T-cell (primary cell): Measurements from ENCODE around the gene TIMP2. TPM values are rescaled to one million over a fixed set of nuclear protein-coding genes. Genes with fewer than 3 reads are reported as not detected.
A peak's percentile ranks its signal among the peaks of the same experiment; 100 is the strongest.

Source experiments
- ATAC-seq, 4 experiments: fragments of 200-7000 bp in 3 of 4; fragments of 150-1000 bp in 1 of 4; cut with Tn5 transposase; replicated peaks in 1 of 4; 1 replicate in 3 of 4; 2 replicates in 1 of 4; pipeline ENCODE4 v1.10.0; 2021; ENCODE audit warnings: moderate library complexity in 3 of 4, mild to moderate bottlenecking in 2 of 4, moderate number of reproducible peaks in 1 of 4
- CTCF ChIA-PET, 2 donors: fragments of 300-600 bp; sonication (Branson Sonifier 250); formaldehyde crosslinking; loops; one replicate each; lab custom pipeline; 2022; ENCODE audit warnings: antibody characterized with exemption in 2 of 2; lab: Charles Lee
- POLR2A ChIA-PET, 2 donors: fragments of 300-600 bp; sonication (Branson Sonifier 250); formaldehyde crosslinking; loops; one replicate each; lab custom pipeline; 2022; ENCODE audit warnings: antibody characterized with exemption in 2 of 2; lab: Charles Lee
- DNase-seq, 35 experiments: peaks; one replicate each; pipeline versions ENCODE4 v3.0.0 to v3.0.0-alpha.2; 2013 to 2023
- H3K27ac ChIP-seq: one replicate; pipeline ENCODE4 v1.5.1; 2013; ENCODE audit warnings: low read length
- H3K27me3 ChIP-seq, 2 experiments: replicated peaks in 1 of 2; 1 replicate in 1 of 2; 2 replicates in 1 of 2; pipeline versions ENCODE4 v1.6.1 to v1.7.0; 2013; ENCODE audit warnings: low read length in 1 of 2, mixed read lengths in 1 of 2; ENCODE audit not compliant: control insufficient read depth in 2 of 2, insufficient read depth in 2 of 2; ENCODE audit errors: extremely low read depth in 1 of 2
- H3K36me3 ChIP-seq, 2 donors: 1 replicate in 1 of 2; 2 replicates in 1 of 2; pipeline versions ENCODE4 v1.6.1 to v1.7.0; 2013; ENCODE audit warnings: low read length in 1 of 2; ENCODE audit not compliant: control insufficient read depth in 2 of 2, insufficient read depth in 1 of 2; ENCODE audit errors: extremely low read depth in 1 of 2
- H3K4me1 ChIP-seq, 2 experiments: 1 replicate in 1 of 2; 2 replicates in 1 of 2; pipeline versions ENCODE4 v1.6.1 to v1.7.0; 2013; ENCODE audit warnings: low read length in 2 of 2, mixed read lengths in 1 of 2; ENCODE audit not compliant: insufficient read depth in 2 of 2, control insufficient read depth in 1 of 2; ENCODE audit errors: extremely low read depth in 1 of 2
- H3K4me3 ChIP-seq, 2 donors: 1 replicate in 1 of 2; 2 replicates in 1 of 2; pipeline versions ENCODE4 v1.5.1 to v1.7.0; 2013; ENCODE audit warnings: mild to moderate bottlenecking in 2 of 2, low read length in 1 of 2, moderate library complexity in 1 of 2; ENCODE audit not compliant: control insufficient read depth in 1 of 2; ENCODE audit errors: extremely low read depth in 1 of 2
- H3K9me3 ChIP-seq: 2 replicates; pipeline ENCODE4 v1.7.0; 2013
- H3K27ac Mint-ChIP-seq, 2 donors: one replicate each; pipeline ENCODE4 v1.8.0; 2020 to 2021; ENCODE audit warnings: mild to moderate bottlenecking in 2 of 2, mixed read lengths in 2 of 2
- H3K27me3 Mint-ChIP-seq, 2 donors: one replicate each; pipeline ENCODE4 v1.8.0; 2021 to 2022; ENCODE audit warnings: mixed read lengths in 2 of 2
- H3K36me3 Mint-ChIP-seq: one replicate; pipeline ENCODE4 v1.8.0; 2021; ENCODE audit warnings: mixed read lengths
- H3K4me1 Mint-ChIP-seq, 3 donors: one replicate each; pipeline ENCODE4 v1.8.0; 2020 to 2022; ENCODE audit warnings: mixed read lengths in 3 of 3, mild to moderate bottlenecking in 1 of 3
- H3K4me3 Mint-ChIP-seq, 3 donors: one replicate each; pipeline ENCODE4 v1.8.0; 2020 to 2022; ENCODE audit warnings: mild to moderate bottlenecking in 3 of 3, mixed read lengths in 3 of 3, moderate library complexity in 3 of 3
- H3K9me3 Mint-ChIP-seq, 3 donors: one replicate each; pipeline ENCODE4 v1.8.0; 2020 to 2022; ENCODE audit warnings: mixed read lengths in 3 of 3
- WGBS: methylation state at CpG from one replicate; pipeline ENCODE4 v1.1.5; 2013; ENCODE audit warnings: missing lambda C conversion rate; ENCODE audit not compliant: insufficient coverage; 5-methylcytosine and 5-hydroxymethylcytosine counted together
- total RNA-seq, 35 experiments: library from RNA in 6 of 35; stranded (reverse) in 6 of 35; fragments of 120-200 nt in 1 of 35; gene quantifications; one replicate each; pipeline versions ENCODE4 v1.2.1 to v1.2.4 and lab custom pipeline; 2013 to 2026

Gene TIMP2
- total RNA-seq, 5 donors from 2014 or later (not counting 1 experiment from before 2014, with no cell fraction given): 5.1 to 6.7 (median 6.5) TPM

DNA sequence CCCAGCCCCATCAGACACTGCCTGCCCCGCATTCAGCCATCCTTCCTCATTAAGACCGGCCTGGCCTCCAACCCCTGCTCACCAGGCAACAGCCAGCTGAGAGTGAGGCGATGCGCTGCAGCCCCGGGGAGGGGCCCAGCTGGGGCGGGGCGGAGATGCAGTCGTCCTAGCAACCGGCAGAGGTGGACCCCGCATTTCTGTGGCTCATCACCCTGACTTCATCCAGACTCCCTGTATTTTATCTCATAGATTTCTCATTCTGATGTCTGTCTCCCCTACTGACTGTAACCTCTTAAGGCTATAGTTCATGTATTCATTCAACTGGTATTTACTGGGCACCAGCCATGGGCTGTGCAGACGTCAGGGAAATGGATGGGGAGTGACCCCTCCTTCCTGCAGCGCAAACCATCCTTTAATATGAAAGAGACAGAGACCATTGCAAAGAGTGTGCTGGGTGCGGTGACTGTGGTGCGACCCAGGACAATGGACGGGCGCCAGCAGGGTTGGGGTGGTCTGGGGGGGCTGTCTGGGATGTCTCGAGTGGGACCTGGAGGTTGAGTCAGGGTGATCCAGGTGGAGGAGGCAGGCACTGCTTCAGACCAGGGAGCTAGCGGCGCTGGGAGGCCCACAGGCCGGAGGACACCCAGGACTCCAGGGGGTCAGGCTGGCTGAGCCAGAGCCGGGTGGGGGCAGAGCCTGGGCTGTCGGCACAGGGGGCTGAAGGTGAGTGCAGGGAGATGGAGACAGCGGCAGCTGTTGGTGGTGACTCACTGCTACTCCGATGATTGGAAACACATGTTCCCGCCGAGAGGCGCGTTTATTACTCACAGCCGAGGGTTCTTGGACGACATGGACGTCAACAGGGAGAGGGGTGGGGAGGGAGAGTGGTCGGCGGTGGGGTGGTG lies 10.5 kb upstream of the TIMP2 start:
- no peaks in the 10 kb centered on the region for H3K9me3 ChIP-seq
- H3K9me3 Mint-ChIP-seq: no peaks in the 10 kb centered on the region
- peaks cover 0 to 12% of the 10 kb centered on the region in 2 experiments for H3K4me1 ChIP-seq
- WGBS: 94% methylated on average over 20 of the region's 33 CpGs
- H3K36me3 Mint-ChIP-seq: no peaks in the 10 kb centered on the region
- DNase-seq (no peak), ATAC-seq (no peak)
- no peak overlapping the region for H3K4me3 Mint-ChIP-seq
- peaks cover 0 to 26% of the 10 kb centered on the region in 2 experiments for H3K27me3 ChIP-seq
- H3K36me3 ChIP-seq: no peaks in the 10 kb centered on the region
- POLR2A ChIA-PET: interaction anchor here in 1 of 2 donors (0.5 kb wide), 1 partner anchor 1299 kb away, joined by 7 read pairs; no protein-coding TSS in a partner anchor
- H3K4me1 Mint-ChIP-seq: peaks cover 0 to 14% (median 10%) of the 10 kb centered on the region in 3 donors
- CTCF ChIA-PET: no interaction called here
- peaks cover 0 to 4% of the 10 kb centered on the region in 2 donors for H3K27me3 Mint-ChIP-seq
- H3K27ac Mint-ChIP-seq: no peak overlapping the region
- H3K27ac ChIP-seq: no peak overlapping the region
- no peak overlapping the region for H3K4me3 ChIP-seq

DNA sequence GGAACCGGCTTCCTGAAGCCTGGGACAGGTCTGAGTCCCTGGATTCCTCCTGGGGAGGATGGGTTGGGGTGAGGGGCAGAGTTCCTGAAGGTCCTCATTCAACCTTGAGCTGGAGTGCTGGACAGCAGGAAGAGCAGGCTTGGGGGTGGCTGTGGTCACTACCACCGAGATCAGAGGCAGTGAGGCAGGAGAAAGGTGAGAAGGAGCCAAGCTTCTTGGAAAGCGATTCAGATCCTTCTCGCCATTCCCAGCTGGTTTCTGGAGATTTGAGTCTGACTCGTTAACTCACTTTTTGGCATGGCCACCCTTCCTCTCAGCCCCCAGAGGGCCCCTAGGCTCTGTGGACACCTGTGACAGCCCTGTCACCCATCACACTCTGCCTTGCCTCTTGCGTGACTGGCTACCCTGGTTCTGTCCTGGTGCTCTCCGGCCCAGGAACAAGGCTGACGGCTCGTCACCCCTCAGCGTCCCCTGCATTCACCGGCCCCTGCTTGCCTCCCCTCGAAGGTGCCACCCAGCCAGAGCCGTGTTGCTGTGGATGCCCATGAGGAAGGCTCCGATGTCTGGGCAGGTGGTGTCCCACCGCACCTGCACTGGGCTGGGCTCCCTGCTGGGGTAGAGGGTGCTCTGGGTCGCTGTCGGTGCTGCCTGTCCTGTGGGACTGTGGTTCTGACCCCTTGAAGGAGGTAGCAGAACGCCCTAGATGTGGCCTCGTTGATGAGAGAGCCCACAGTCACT lies 9.7 kb upstream of the TIMP2 start:
- ChIA-PET CTCF (no interaction called here), POLR2A (interaction anchor here in 1 of 2 donors (0.5 kb wide), 1 partner anchor 1300 kb away, joined by 7 read pairs; no protein-coding TSS in a partner anchor)
- H3K27me3 ChIP-seq: peaks cover 0 to 26% of the 10 kb centered on the region in 2 experiments
- 85% methylated on average over 15 of the region's 19 CpGs for WGBS
- no peaks in the 10 kb centered on the region for H3K9me3 Mint-ChIP-seq
- ATAC-seq (no peak), DNase-seq (no peak)
- no peak overlapping the region for H3K27ac Mint-ChIP-seq
- H3K27ac ChIP-seq: no peak overlapping the region
- peaks cover 0 to 12% of the 10 kb centered on the region in 2 experiments for H3K4me1 ChIP-seq
- H3K36me3 Mint-ChIP-seq: no peaks in the 10 kb centered on the region
- no peak overlapping the region for H3K4me3 Mint-ChIP-seq
- H3K9me3 ChIP-seq: no peaks in the 10 kb centered on the region
- no peak overlapping the region for H3K4me3 ChIP-seq
- peaks cover 0 to 14% (median 10%) of the 10 kb centered on the region in 3 donors for H3K4me1 Mint-ChIP-seq
- H3K36me3 ChIP-seq: no peaks in the 10 kb centered on the region
- peaks cover 0 to 4% of the 10 kb centered on the region in 2 donors for H3K27me3 Mint-ChIP-seq

DNA sequence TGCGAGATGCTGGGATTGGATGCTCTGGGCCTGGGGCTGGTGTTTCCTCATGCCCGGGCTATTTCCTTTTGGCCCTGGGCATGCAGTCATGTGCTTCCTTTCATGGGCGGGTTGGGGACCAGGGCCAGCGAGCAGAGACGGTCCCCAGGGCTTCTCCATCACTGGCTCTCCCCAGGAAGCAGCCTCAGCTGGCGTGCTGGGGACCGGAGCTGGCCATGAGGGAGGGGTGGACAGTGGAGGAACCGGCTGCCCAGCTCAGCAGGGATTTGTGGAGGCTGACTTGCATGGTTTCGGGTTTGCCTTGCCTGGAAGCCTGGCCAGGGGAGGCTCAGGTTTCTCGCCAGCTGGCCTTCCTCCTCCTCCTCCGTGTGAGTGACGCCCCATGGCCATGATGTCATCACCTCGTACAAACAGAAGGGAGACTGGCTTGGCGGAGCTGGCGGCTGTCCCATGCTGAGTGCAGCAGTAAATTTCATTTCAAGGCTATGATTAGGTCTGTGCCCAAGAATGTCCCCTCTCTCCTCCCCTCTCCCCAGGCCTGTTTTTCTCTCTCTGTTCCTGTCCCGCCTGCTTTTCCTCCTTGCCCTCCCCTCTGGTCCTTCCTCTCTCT lies 8.9 kb upstream of the TIMP2 start:
- no peak overlapping the region for H3K27ac ChIP-seq
- POLR2A ChIA-PET: no interaction called here
- WGBS: 77% methylated on average over 11 of the region's 16 CpGs
- H3K9me3 Mint-ChIP-seq: no peaks in the 10 kb centered on the region
- H3K4me3 ChIP-seq: no peak overlapping the region
- DNase-seq: no peak
- no peak for ATAC-seq
- CTCF ChIA-PET: no interaction called here
- H3K9me3 ChIP-seq: no peaks in the 10 kb centered on the region
- no peak overlapping the region for H3K4me3 Mint-ChIP-seq
- peaks cover under 1 to 4% of the 10 kb centered on the region in 2 donors for H3K27me3 Mint-ChIP-seq
- no peaks in the 10 kb centered on the region for H3K36me3 ChIP-seq
- peaks cover 0 to 14% (median 10%) of the 10 kb centered on the region in 3 donors for H3K4me1 Mint-ChIP-seq
- H3K4me1 ChIP-seq: peaks cover 0 to 12% of the 10 kb centered on the region in 2 experiments
- H3K36me3 Mint-ChIP-seq: no peaks in the 10 kb centered on the region
- H3K27ac Mint-ChIP-seq: no peak overlapping the region
- H3K27me3 ChIP-seq: peaks cover 0 to 22% of the 10 kb centered on the region in 2 experiments

DNA sequence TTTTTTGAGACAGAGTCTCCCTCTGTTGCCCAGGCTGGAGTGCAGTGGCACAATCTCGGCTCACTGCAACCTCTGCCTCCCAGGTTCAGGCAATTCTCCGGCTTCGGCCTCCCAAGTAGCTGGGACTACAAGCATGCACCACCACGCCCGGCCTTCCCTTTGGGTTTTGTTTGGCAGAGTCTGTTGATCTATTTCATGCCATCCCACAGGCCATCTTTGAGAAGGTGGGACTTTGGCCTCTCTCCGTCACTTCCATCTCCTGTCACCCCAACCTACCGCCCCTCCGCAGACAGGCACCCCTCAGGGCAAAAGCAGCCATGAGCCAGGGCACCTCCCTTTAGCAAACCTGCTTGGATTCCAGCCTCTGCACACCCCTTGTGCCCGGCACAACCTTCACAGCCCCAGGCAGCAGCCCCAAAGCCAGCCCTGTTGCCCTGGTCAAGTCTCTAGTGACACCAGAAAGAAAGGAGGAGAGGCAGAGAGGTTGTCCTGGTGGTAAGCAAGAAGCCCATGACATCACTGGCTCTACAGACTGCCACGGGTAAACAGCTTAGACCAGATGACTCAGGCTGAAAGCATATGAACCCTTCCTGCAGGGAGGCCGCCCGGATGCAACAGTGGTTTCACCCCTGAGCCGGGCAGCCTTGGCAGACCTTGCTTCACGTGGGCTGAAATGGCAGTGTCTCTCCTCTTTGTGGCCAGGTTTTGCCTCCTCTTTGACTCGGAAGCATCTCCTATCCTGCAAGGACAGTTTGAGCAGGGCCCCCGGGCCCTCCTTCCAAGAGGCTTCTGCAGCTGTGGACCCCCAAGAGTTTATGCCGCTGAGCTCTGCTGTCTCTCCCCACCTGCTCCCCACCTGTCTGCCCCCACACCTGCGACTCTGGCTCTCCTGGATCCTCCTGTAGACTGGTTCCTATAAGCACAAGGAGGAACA lies 8.1 kb upstream of the TIMP2 start:
- Mint-ChIP-seq H3K9me3 (no peaks in the 10 kb centered on the region), H3K27me3 (peaks cover 4% of the 10 kb centered on the region in 2 donors), H3K4me3 (no peak overlapping the region), H3K36me3 (no peaks in the 10 kb centered on the region), H3K4me1 (peaks cover 0 to 14% (median 10%) of the 10 kb centered on the region in 3 donors), H3K27ac (peak overlapping the region; percentile 71 to 81)
- Histone ChIP-seq H3K36me3 (no peaks in the 10 kb centered on the region), H3K4me3 (no peak overlapping the region), H3K9me3 (no peaks in the 10 kb centered on the region), H3K4me1 (peaks cover 0 to 12% of the 10 kb centered on the region in 2 experiments), H3K27me3 (peaks cover 0 to 22% of the 10 kb centered on the region in 2 experiments), H3K27ac (peak overlapping the region; percentile 39)
- 45% methylated on average over 9 of the region's 18 CpGs for WGBS
- DNase-seq (peak in 21 of 35 experiments; percentile 4 to 49 (median 26)), ATAC-seq (peak; percentile 66 to 98 (median 88))
- POLR2A ChIA-PET: no interaction called here
- CTCF ChIA-PET: interaction anchor here in 1 of 2 donors (0.6 kb wide), 1 partner anchor 16 kb away, joined by 3 read pairs; no protein-coding TSS in a partner anchor

DNA sequence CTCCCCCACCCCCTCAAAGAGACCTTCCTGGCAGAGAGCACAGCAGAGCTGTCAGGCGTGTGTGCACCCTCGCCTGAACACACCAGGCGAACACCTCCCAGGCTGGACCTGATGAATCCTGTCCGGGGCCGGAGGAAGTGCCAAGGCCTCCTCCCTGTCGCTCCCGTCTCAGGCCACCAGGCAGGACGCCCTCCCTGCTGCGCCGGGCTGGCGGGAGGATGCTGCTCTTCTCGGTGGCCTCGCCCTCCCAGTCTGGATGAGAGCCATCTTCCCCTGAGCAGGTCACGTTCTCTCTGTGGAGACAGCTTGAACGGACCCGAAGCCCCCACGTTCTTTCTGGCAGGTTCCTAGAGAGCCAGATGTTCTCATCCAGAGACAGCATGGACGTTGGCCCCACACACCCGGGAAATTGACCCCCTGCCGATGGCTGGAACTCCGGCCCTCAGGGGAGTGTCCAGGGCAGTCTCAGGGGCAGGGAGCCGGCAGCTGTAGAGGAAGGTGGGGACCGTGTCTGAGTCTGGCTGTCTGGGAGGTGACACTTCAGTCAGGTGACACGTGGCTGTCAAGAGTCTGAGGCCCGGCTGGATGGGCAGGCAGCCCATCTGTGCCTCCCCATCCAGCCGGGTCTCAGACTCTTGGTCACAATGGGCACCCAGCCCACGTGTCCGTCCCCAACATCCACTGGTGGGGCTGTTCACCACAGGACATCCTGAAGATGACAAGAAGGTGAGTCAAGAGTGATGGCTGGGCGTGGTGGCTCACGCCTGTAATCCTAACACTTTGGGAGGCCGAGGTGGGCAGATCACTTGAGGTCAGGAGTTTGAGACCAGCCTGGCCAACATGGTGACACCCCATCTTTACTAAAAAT lies 5.0 kb upstream of the TIMP2 start:
- no peak overlapping the region for H3K27ac ChIP-seq
- peaks cover 0 to 33% of the 10 kb centered on the region in 2 experiments for H3K27me3 ChIP-seq
- 86% methylated on average over 25 of the region's 31 CpGs for WGBS
- ChIA-PET POLR2A (no interaction called here), CTCF (no interaction called here)
- peaks cover 0 to 19% of the 10 kb centered on the region in 2 experiments for H3K4me1 ChIP-seq
- H3K4me3 ChIP-seq: no peak overlapping the region
- DNase-seq (no peak), ATAC-seq (no peak)
- no peak overlapping the region for H3K27ac Mint-ChIP-seq
- no peaks in the 10 kb centered on the region for H3K36me3 Mint-ChIP-seq
- no peaks in the 10 kb centered on the region for H3K9me3 ChIP-seq
- peaks cover 4 to 9% of the 10 kb centered on the region in 2 donors for H3K27me3 Mint-ChIP-seq
- H3K4me1 Mint-ChIP-seq: peaks cover 0 to 14% (median 10%) of the 10 kb centered on the region in 3 donors
- H3K4me3 Mint-ChIP-seq: no peak overlapping the region
- H3K36me3 ChIP-seq: no peaks in the 10 kb centered on the region
- no peaks in the 10 kb centered on the region for H3K9me3 Mint-ChIP-seq
